NCI-H69 (cell line): ENCODE results near the gene NOD2.

Experiments used
- DNase-seq: peaks from one replicate; lab custom pipeline; 2025; lab: John Stamatoyannopoulos, UW

NOD2 gene

DNA sequence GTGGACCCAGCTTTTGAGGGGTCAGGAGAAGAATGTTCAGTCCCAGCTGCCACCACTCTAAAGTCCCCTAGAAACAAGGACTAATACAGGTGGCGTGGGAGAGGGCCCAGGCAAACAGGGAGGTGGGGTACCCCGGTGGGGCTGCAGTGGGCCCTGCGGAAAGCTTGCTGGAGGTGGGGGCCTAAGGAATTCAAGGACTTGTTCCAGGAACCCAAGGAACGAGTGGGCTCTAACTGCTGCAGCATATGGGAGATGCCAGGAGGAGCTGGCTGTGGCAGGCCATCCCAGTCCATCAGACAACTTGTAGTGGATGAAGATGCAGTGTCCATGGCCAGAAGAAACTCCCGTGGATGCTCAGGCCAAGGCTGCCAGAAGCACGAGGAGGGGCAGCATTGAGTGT lies 22.9 kb upstream of the NOD2 start:
- no peak for DNase-seq

- peak; percentile 4 for DNase-seq
Observed at GRCh38 chr16:50671644-50672260, 21.7 kb upstream of the NOD2 start.

GRCh38 chr16:50673496-50674275 lies 19.7 kb upstream of the NOD2 start:
- no peak for DNase-seq

DNA sequence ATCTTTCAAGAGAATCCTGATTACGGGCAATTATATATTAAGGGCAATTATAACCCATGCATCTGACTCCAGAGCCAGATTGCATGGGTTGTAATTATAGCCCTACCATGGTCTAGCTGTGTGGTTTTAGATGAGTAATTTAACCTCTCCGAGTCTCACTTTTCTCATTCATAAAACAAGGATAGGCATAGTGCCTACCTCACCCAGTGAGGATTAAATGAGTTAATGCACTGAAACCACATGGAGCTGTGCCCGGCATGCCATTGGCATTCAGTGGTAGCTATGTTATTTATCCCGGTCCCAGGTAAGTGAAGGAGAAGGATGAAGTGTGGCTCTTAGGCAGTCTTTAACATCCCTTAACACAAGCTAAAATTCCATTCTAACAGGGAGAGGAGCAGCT lies 18.6 kb upstream of the NOD2 start:
- DNase-seq, result peak; percentile 63

- no peak for DNase-seq
Observed at GRCh38 chr16:50675686-50676610, 17.5 kb upstream of the NOD2 start.

DNA sequence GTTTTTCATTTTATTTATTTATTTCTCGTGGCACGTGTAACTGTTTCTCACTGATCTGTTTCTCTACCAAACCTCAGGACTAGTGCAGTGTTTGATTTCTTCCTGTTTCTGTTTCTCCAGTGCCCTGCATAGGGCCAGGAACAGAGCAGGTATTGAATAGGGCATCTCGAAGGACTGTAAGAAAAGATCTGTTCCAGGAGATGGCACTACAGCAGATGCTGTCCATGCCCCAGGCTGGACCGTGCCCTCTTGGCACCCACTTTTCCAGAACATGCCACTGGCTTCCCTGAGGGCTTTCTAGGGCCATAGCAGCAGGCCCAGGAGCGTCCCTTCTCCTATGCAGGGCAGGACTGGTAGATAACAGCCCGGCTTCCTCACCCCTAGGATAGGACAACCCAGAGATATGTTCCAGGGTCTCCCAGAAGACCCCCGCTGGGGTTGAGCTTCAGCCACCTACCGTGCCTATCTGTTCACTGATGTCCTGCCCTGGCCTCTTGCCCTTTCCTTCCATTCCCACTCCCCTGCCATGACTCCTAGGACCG lies 16.7 kb upstream of the NOD2 start:
- no peak for DNase-seq

DNA sequence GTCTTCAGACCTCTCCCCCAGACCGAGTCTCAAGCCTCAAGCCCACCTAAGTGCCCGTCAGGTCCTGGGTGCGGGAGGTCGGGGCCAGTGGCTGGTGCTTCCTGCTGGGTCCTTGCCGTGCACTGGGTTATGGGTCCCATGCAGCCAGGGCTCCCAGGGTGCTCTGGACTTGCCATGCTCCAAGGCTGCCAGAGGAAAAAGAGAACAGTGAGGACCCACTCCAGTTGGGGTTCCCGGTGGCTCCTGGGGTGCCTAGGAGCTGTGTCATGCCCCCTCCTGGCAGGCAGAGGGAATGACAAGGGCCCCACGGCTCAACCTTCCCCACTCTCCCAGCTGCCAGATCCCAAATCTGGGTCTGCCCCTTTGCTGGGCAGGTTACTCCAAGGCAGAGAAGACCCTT lies 16.1 kb upstream of the NOD2 start:
- DNase-seq, result no peak

DNA sequence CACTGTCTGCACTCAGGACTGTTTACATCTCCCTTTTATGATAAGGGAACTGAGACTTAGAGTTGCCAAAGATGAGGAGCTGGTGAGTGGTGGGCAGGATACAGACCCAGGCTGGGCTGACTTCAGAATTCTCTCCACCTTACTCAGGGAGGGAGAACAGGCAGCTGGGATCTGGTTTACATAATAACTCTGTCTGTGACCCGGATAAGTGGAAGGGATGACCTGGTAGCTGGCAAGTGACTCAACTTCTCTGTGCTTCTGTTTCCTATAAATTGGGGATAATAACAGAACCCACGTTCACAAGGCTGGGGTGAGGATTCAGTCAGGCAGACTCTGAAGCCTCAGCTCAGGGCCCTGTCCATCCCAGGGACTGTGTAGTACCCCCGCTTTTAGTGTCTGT lies 14.9 kb upstream of the NOD2 start:
- no peak for DNase-seq

DNA sequence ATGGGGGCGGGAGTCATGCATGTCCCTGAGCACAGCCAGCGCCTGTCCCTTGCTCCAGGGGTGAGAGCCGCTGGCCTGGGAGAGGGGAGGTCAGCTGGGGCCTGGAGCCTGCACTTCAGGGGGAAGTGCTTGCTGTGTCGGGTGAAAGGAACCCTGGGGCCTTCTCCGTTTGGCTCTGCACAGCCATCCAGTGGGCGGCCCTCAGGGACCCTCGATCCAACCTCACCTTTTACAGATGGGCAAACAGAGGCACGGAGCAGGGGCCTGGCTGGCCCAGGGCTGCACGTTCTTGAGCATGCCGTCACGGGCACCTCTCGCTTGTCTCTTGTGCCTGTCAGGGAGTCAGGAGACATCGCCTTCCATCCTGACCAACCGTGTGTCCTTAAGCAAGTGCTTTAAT lies 14.1 kb upstream of the NOD2 start:
- DNase-seq, result no peak

- DNase-seq, result no peak
Observed at GRCh38 chr16:50679676-50680555, 13.5 kb upstream of the NOD2 start.

DNA sequence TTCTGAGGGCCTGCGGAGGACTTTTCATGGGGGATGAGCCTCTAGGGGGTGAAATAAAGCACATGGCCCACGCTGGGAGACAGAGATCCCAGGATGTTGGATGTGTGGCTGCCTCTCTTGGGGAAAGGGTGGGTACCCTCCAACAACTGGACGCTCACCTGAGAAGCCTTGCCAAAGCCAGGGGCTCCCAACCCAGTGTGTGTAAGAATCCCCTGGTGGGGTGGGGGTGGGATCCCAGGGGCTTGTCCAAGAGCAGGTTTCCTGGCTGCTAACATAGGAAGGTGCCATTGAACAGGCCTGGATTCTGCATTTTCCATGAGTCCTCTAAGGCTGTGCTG lies 12.9 kb upstream of the NOD2 start:
- no peak for DNase-seq

GRCh38 chr16:50681021-50681885 lies 12.2 kb upstream of the NOD2 start, which contains the start of gene SNX20:
TSS of gene SNX20 (minus strand) at chr16:50681312. CDS start at chr16:50677526, 3,786 bp downstream.
- DNase-seq, result no peak

DNA sequence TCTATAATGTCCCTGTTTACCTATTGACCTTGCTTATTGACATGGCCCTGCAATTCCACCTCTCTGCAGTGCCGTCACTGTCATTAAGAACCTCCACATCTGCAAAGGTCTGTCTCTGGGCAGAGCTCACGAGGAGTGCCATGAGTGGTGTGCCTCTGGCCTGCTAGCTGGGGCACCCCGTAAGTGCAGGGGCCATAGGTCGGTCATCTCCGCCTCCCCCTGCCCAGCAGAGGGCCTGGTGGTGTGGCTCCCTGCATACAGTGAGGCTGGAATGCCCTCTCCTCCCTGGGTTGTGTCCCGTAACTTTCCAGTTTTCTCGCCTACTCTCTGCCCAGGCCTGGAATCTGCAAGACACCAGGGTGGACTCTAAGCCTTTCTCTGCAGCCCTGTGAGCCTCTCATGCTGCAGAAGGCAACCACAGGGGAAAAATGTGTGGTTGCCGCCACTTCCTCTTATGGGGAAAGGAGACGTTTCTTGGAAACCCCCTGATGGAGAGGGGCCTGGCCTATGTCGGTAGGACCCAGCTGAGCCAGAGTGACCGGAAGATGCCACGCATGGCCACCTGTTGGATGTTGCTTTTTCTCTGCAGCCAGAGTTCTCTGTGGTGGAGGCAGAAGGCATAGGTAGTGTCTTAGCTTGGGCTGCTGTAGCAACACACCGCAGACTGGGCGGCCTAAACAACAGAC lies 9.6 kb upstream of the NOD2 start:
- no peak for DNase-seq

- DNase-seq, result no peak
Observed at GRCh38 chr16:50684823-50685461, 8.5 kb upstream of the NOD2 start.

GRCh38 chr16:50685462-50686063 lies 7.8 kb upstream of the NOD2 start:
- DNase-seq, result no peak

GRCh38 chr16:50688083-50688482 lies 5.3 kb upstream of the NOD2 start:
- no peak for DNase-seq

GRCh38 chr16:50688867-50689266 lies 4.5 kb upstream of the NOD2 start:
- no peak for DNase-seq

GRCh38 chr16:50690177-50690576 lies 3.2 kb upstream of the NOD2 start:
- DNase-seq, result no peak

GRCh38 chr16:50692644-50692998 lies 785 bp upstream of the NOD2 start:
- DNase-seq, result no peak
